GM12878 (cell line): ENCODE data around the gene STON2. TPM values are rescaled to one million over a fixed set of nuclear protein-coding genes. Genes with fewer than 3 reads are reported as not detected.

ENCODE experiments used
- ATAC-seq: fragments of 200-7000 bp; cut with Tn5 transposase; 3 replicates; pipeline ENCODE4 v1.9.1; 2020; ENCODE audit warnings: mild to moderate bottlenecking, moderate library complexity
- BruUV-seq: library from RNA; stranded (reverse); fragments of 400-500 nt; replicated peaks from 2 replicates; lab custom pipeline; 2021; lab: Mats Ljungman, UMichigan
- CTCF ChIA-PET: fragments of 300-600 bp; sonication (Branson Sonifier 250); formaldehyde crosslinking; extraction: SDS; loops from one replicate; lab custom pipeline; 2021; ENCODE audit warnings: inconsistent platforms; lab: Yijun Ruan, JAX
- POLR2A ChIA-PET: fragments of 350-600 bp; formaldehyde crosslinking; extraction: SDS; loops from one replicate; lab custom pipeline; 2021; ENCODE audit warnings: inconsistent platforms; lab: Charles Lee
- RAD21 ChIA-PET: fragments of 300-600 bp; sonication (Branson Sonifier 250); formaldehyde crosslinking; loops from one replicate; lab custom pipeline; 2023; ENCODE audit warnings: antibody characterized with exemption; ENCODE audit not compliant: unreplicated experiment; lab: Charles Lee
- SMC1A ChIA-PET: fragments of 300-600 bp; sonication (Branson Sonifier 250); formaldehyde crosslinking; loops from one replicate; lab custom pipeline; 2023; ENCODE audit not compliant: unreplicated experiment, uncharacterized antibody; lab: Charles Lee
- DNase-seq: peaks from one replicate; pipeline ENCODE4 v3.0.0-alpha.2; 2011; ENCODE audit warnings: low read depth, low spot score
- FAIRE-seq: peaks from 3 replicates; lab custom pipeline; 2011; peaks lifted over from hg19 to GRCh38; lab: Jason Lieb, UNC
- H2AFZ ChIP-seq: 2 replicates; pipeline ENCODE4 v1.6.0; 2011; ENCODE audit warnings: low read depth, low read length, control low read depth; ENCODE audit not compliant: control insufficient read depth
- H3K27ac ChIP-seq: 2 replicates; pipeline ENCODE4 v1.5.1; 2011; ENCODE audit warnings: control low read depth; ENCODE audit not compliant: control insufficient read depth, insufficient read depth
- H3K27me3 ChIP-seq, 2 experiments: replicated peaks in 1 of 2; 2 replicates each; pipeline versions ENCODE4 v1.6.0 to v1.6.1; 2011; ENCODE audit warnings: low read length in 1 of 2; ENCODE audit not compliant: control insufficient read depth in 2 of 2, insufficient read depth in 2 of 2
- H3K36me3 ChIP-seq, 2 experiments: 2 replicates each; pipeline ENCODE4 v1.5.1; 2011; ENCODE audit warnings: low read length in 1 of 2; ENCODE audit not compliant: control insufficient read depth in 2 of 2, insufficient read depth in 2 of 2
- H3K4me1 ChIP-seq: 2 replicates; pipeline ENCODE4 v1.6.1; 2011; ENCODE audit warnings: mild to moderate bottlenecking, low read length, moderate library complexity, mixed read lengths; ENCODE audit not compliant: control insufficient read depth, insufficient read depth
- H3K4me2 ChIP-seq: 2 replicates; pipeline ENCODE4 v1.6.0; 2011; ENCODE audit warnings: control low read depth; ENCODE audit not compliant: control insufficient read depth, insufficient read depth
- H3K4me3 ChIP-seq: fragments of 200-600 bp; sonication (generic); 2 replicates; pipeline ENCODE4 v1.5.1; 2016
- H3K79me2 ChIP-seq: 2 replicates; pipeline ENCODE4 v1.6.0; 2011; ENCODE audit warnings: low read length; ENCODE audit not compliant: control insufficient read depth, insufficient read depth
- H3K9ac ChIP-seq: 2 replicates; pipeline ENCODE4 v1.8.0; 2011; ENCODE audit warnings: low read length, control low read depth, mixed read lengths; ENCODE audit not compliant: control insufficient read depth, insufficient read depth
- H3K9me3 ChIP-seq: replicated peaks from 3 replicates; pipeline ENCODE4 v1.5.1; 2011; ENCODE audit warnings: mild to moderate bottlenecking, low read length; ENCODE audit not compliant: control insufficient read depth, insufficient read depth
- H4K20me1 ChIP-seq: 2 replicates; pipeline ENCODE4 v1.6.0; 2011; ENCODE audit not compliant: control insufficient read depth, insufficient read depth
- ATF7 ChIP-seq: fragments of 450-650 bp; IDR thresholded peaks from 2 replicates; pipeline ENCODE4 v1.6.1; 2016; ENCODE audit warnings: low read depth, mild to moderate bottlenecking
- BHLHE40 ChIP-seq, 2 experiments: fragments of 450-650 bp in 1 of 2; IDR thresholded peaks; 2 replicates each; pipeline ENCODE4 v1.6.1; 2011 to 2017; ENCODE audit warnings: low read depth in 2 of 2, borderline replicate concordance in 1 of 2, improper control_type of control experiment in 1 of 2, low read length in 1 of 2, mild to moderate bottlenecking in 1 of 2
- E2F4 ChIP-seq: IDR thresholded peaks from 2 replicates; pipeline ENCODE4 v1.6.1; 2012; ENCODE audit warnings: low read depth, low read length, improper control_type of control experiment
- EED ChIP-seq: sonication (generic); IDR thresholded peaks from 2 replicates; pipeline ENCODE4 v1.6.1; 2016; ENCODE audit warnings: antibody characterized with exemption, low read depth
- IKZF2 ChIP-seq, 2 experiments: fragments of 450-650 bp; IDR thresholded peaks; 2 replicates each; pipeline ENCODE4 v1.6.1; 2017; ENCODE audit warnings: mild to moderate bottlenecking in 2 of 2, moderate library complexity in 2 of 2
- JUNB ChIP-seq: IDR thresholded peaks from 2 replicates; pipeline ENCODE4 v1.6.1; 2016; ENCODE audit warnings: antibody characterized with exemption, mild to moderate bottlenecking
- SPI1 ChIP-seq: IDR thresholded peaks from 2 replicates; pipeline ENCODE4 v1.6.1; 2011; ENCODE audit warnings: low read depth, mild to moderate bottlenecking, low read length, moderate library complexity, borderline replicate concordance; ENCODE audit not compliant: insufficient read depth
- WGBS: methylation state at CpG from one replicate; pipeline ENCODE4 v1.1.6; 2016; ENCODE audit warnings: low lambda C conversion rate; ENCODE audit not compliant: insufficient replicate concordance, insufficient coverage; ENCODE audit errors: missing lambda C conversion rate; 5-methylcytosine and 5-hydroxymethylcytosine counted together
- in situ Hi-C: fragments of 300-500 bp; cut with MboI; formaldehyde crosslinking; loops from 9 replicates; pipeline ENCODE4 v1.14.3; 2018; ENCODE audit warnings: mixed read lengths
- intact Hi-C: fragments of 100-400 bp; cut with micrococcal nuclease; formaldehyde crosslinking; loops from one replicate; pipeline ENCODE4 v1.14.2; 2022; ENCODE audit not compliant: unreplicated experiment
- polyA plus RNA-seq, 11 experiments: library from polyadenylated mRNA; depleted of rRNA in 4 of 11; unstranded in 6 of 11; stranded (reverse) in 5 of 11; fragments of >200 nt; fragmentation: Nextera tagmentation in 4 of 11; fragmentation: Illumina TruSeq in 1 of 11; extraction: Ambion mirVana in 4 of 11; extraction: Trizol in 1 of 11; gene quantifications; 1 replicate in 1 of 11; 2 replicates in 10 of 11; pipeline versions ENCODE4 v1.2.1 to v1.2.3, GENCODE V29; 2011 to 2016; ENCODE audit warnings: inconsistent platforms in 2 of 11, missing spikeins in 2 of 11, low read depth in 1 of 11
- total RNA-seq, 4 experiments: library from RNA; depleted of rRNA in 3 of 4; stranded (reverse); fragments of >200 nt in 3 of 4; fragmentation: Illumina TruSeq in 1 of 4; extraction: Trizol in 1 of 4; gene quantifications; 2 replicates each; pipeline versions ENCODE4 v1.2.1 to v1.2.3, GENCODE V29; 2013 to 2021
- TF ChIP-seq, protein P1 (sequence below): IDR thresholded peaks from 2 replicates; pipeline ENCODE4 v1.6.1; 2012; ENCODE audit warnings: low read length, inconsistent platforms

Gene STON2
- total and polyA plus RNA-seq, 10 of the 15 experiments (the other 5 are each of a cell fraction or from before 2014, with no cell fraction given), result 0.03 to 0.13 (median 0.03) TPM; not detected in 7

DNA sequence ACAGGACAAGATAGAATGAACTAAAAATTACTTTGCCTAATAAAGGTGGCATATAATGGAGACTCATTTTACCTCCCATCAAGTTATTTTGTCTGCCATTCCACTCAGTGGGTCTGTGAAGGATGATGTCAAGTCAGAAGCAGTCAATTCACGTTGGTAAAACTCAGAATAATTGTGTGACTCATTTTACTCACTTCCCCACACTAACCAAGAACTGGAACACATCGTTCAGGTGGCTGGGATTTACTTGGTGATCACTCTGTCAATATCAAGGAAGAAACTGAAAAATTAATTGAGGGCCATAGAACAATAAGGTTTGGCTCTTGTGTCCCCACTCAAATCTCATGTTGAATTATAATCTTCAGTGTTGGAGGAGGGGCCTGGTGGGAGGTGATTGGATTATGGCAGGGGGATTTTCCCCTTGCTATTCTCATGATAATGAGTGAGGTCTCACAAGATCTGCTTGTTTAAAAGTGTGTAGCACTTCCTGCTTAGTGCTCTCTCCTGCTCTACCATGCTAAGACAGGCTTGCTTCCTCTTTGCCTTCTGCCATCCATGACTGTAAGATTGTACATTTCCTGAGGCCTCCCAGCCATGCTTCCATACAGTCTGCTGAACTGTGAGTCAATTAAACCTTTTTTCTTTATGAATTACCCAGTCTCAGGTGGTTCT is 143.7 kb downstream of the STON2 start:
- Histone ChIP-seq H3K9me3 (no peaks in the 10 kb centered on the region), H3K9ac (no peak overlapping the region), H3K4me3 (no peak overlapping the region), H3K4me2 (no peak overlapping the region), H3K79me2 (no peaks in the 10 kb centered on the region), H3K27ac (no peak overlapping the region), H3K36me3 (no peaks in the 10 kb centered on the region), H3K27me3 (no peaks in the 10 kb centered on the region), H4K20me1 (no peaks in the 10 kb centered on the region), H2AFZ (no peak overlapping the region; the same call in 1 of the 2 replicates), H3K4me1 (no peaks in the 10 kb centered on the region)
- TF ChIP-seq SPI1, result peak; percentile 67
- TF ChIP-seq E2F4, result no peak
- 0 out of 2 replicates have a peak, but pooled peaks have one; percentile 40 for TF ChIP-seq EED
- no peak for TF ChIP-seq BHLHE40 (IDR thresholded peaks at IDR 0.05; ENCODE audit: borderline replicate concordance in 1 of 2, low read depth in 2 of 2, low read length in 1 of 2)
- 0 out of 4 replicates have a peak, but pooled peaks have one; percentile 12 to 13 for TF ChIP-seq IKZF2 (IDR thresholded peaks at IDR 0.05)
- TF ChIP-seq, protein P1, sequence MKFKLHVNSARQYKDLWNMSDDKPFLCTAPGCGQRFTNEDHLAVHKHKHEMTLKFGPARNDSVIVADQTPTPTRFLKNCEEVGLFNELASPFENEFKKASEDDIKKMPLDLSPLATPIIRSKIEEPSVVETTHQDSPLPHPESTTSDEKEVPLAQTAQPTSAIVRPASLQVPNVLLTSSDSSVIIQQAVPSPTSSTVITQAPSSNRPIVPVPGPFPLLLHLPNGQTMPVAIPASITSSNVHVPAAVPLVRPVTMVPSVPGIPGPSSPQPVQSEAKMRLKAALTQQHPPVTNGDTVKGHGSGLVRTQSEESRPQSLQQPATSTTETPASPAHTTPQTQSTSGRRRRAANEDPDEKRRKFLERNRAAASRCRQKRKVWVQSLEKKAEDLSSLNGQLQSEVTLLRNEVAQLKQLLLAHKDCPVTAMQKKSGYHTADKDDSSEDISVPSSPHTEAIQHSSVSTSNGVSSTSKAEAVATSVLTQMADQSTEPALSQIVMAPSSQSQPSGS, result 0 out of 2 replicates have a peak, but pooled peaks have one; percentile 18
- TF ChIP-seq JUNB, result peak; percentile 43
- 0 out of 2 replicates have a peak, but pooled peaks have one; percentile 13 for TF ChIP-seq ATF7
- 0% methylated on average over 2 of the region's 2 CpGs for WGBS
- ChIA-PET RAD21 (no interaction called here), CTCF (no interaction called here), SMC1A (no interaction called here), POLR2A (no interaction called here)
- no peak for FAIRE-seq
- intact Hi-C loops, result no loop called here
- BruUV-seq, result no TSS peak
- DNase-seq, result peak; percentile 7
- in situ Hi-C loops, result no loop called here
- peak; percentile 68 for ATAC-seq
